ENCODE data around the gene BNC1.

The BNC1 gene, protein sequence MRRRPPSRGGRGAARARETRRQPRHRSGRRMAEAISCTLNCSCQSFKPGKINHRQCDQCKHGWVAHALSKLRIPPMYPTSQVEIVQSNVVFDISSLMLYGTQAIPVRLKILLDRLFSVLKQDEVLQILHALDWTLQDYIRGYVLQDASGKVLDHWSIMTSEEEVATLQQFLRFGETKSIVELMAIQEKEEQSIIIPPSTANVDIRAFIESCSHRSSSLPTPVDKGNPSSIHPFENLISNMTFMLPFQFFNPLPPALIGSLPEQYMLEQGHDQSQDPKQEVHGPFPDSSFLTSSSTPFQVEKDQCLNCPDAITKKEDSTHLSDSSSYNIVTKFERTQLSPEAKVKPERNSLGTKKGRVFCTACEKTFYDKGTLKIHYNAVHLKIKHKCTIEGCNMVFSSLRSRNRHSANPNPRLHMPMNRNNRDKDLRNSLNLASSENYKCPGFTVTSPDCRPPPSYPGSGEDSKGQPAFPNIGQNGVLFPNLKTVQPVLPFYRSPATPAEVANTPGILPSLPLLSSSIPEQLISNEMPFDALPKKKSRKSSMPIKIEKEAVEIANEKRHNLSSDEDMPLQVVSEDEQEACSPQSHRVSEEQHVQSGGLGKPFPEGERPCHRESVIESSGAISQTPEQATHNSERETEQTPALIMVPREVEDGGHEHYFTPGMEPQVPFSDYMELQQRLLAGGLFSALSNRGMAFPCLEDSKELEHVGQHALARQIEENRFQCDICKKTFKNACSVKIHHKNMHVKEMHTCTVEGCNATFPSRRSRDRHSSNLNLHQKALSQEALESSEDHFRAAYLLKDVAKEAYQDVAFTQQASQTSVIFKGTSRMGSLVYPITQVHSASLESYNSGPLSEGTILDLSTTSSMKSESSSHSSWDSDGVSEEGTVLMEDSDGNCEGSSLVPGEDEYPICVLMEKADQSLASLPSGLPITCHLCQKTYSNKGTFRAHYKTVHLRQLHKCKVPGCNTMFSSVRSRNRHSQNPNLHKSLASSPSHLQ

DNA sequence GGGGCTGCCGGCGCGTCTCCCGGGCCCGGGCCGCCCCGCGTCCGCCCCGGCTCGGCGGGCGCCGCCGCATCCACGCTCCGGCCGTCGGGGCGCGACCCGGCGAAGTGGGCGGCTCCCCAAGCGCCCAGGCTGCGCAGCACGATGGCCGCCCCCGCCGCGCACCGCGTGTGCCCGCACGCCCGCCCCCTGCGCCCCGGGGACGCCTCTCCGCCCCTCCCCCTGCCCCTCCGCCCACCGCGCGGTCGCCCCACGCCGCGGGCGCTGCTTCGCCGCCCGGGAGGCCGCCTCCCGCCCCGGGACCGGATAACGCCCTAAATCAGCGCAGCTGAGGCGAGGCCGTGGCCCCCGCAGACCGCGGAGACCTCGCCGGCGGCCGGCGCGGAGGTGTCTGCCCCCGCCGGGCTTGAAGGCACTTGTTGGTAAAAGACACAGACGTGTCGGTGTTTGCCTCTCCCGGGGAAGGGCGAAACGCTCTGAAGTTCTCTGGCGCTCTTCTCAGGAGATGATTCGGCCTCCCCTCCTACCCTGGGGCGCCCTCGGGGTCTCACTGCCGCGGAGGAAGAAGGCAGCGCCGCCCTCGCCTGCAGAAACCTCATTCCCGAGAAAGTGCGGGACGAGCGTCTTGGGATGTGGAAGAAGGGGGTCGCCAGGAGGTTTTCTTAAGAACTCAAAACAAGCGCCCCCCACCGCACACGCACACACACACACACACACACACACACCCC, at the start of gene BNC1:
Gene BNC1, minus strand, starts transcription at position 106 of the 725 bp plus-strand sequence. Its CDS starts 36 bp downstream, at position 70.
- no peaks in the 10 kb centered on the region for H3K9me3 Mint-ChIP-seq

DNA sequence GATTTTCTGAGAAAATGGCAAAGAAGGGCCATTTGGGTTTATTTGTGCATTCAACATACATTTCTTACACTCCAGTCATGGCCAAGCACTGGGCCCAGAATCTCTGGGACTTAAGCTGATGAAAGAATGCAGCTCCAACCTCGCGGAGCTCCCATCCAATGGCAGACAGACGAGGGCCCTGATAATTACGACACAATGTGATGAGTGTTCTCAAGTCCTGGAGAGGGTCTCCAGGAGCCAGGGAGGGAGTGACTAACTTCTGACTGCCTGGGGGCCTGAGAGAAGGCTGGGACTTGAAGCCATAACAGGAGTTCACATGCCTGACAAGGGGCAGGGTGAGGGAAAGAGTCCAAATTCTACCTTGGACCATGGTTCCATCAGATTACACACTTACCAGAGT, 42.6 kb upstream of the BNC1 start:
- Mint-ChIP-seq H3K4me1 (peaks cover 13% of the 10 kb centered on the region), H3K36me3 (ENCODE audit: low read depth) (no peaks in the 10 kb centered on the region), H3K27me3 (ENCODE audit: low read depth) (no peaks in the 10 kb centered on the region), H3K4me3 (no peak overlapping the region), H3K27ac (no peak overlapping the region), H3K9me3 (no peaks in the 10 kb centered on the region)
- TF ChIP-seq, protein P1, sequence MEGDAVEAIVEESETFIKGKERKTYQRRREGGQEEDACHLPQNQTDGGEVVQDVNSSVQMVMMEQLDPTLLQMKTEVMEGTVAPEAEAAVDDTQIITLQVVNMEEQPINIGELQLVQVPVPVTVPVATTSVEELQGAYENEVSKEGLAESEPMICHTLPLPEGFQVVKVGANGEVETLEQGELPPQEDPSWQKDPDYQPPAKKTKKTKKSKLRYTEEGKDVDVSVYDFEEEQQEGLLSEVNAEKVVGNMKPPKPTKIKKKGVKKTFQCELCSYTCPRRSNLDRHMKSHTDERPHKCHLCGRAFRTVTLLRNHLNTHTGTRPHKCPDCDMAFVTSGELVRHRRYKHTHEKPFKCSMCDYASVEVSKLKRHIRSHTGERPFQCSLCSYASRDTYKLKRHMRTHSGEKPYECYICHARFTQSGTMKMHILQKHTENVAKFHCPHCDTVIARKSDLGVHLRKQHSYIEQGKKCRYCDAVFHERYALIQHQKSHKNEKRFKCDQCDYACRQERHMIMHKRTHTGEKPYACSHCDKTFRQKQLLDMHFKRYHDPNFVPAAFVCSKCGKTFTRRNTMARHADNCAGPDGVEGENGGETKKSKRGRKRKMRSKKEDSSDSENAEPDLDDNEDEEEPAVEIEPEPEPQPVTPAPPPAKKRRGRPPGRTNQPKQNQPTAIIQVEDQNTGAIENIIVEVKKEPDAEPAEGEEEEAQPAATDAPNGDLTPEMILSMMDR (IDR thresholded peaks at IDR 0.05; ENCODE audit: unreplicated experiment in 3 of 3) = no peak

More for the DNA sequence above, at the start of gene BNC1:
- no peak within 1 kb of the TSS for H3K27ac Mint-ChIP-seq
- H3K36me3 Mint-ChIP-seq (ENCODE audit: low read depth) = no peaks in the 10 kb centered on the region
- peaks cover 8% of the 10 kb centered on the region for H3K4me1 Mint-ChIP-seq
- peaks cover 94% of the 10 kb centered on the region for H3K27me3 Mint-ChIP-seq (ENCODE audit: low read depth)
- H3K4me3 Mint-ChIP-seq = peak within 1 kb of the TSS; percentile 87 to 89 (median 88)
- TF ChIP-seq, protein P1 (IDR thresholded peaks at IDR 0.05; ENCODE audit: unreplicated experiment in 3 of 3) = no peak

DNA sequence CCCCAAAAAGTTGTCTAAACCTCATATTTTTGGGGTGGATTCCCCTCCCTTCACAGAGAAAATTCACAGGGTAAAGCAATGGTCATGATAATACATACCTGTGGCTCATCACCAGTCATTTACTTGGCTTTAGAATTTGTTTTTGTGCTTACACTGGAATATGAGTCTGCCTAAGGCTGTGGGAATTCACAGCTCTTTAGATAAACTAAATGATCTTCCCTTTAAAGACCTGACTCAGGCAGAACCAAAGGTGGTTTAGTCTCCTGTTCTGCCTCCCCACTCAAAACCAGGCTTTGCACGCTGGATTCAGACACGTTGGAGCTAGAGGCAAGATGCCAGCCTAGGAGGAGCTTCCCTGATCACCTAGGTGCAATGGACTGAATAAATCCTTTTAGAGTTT, 40.3 kb upstream of the BNC1 start:
- TF ChIP-seq, protein P1 (IDR thresholded peaks at IDR 0.05; ENCODE audit: unreplicated experiment in 3 of 3) = no peak
- H3K9me3 Mint-ChIP-seq = no peaks in the 10 kb centered on the region
- H3K36me3 Mint-ChIP-seq (ENCODE audit: low read depth) = no peaks in the 10 kb centered on the region
- H3K27ac Mint-ChIP-seq = no peak overlapping the region
- H3K4me1 Mint-ChIP-seq = peaks cover 17% of the 10 kb centered on the region
- H3K4me3 Mint-ChIP-seq = no peak overlapping the region
- peaks cover 6% of the 10 kb centered on the region for H3K27me3 Mint-ChIP-seq (ENCODE audit: low read depth)

DNA sequence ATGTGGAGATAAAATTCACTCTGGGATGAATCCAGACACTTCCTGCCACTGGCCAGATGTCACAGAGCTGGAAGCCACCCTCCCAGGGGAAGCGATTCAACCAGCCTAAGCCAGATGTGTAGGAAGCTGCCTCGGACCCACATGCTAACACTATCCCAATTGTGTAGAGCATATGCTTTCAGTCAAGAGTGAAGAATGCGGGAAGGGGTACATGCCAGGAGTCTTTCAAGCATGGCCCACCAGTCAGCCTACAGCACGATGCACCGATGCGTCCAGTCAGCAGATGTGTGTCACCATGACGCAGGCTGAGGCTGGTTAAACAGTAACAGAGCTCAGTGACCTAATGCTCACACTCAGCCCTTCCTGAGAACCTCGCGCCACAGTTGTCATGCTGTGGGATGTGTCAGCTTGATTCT, 38.8 kb upstream of the BNC1 start:
- TF ChIP-seq, protein P1 (IDR thresholded peaks at IDR 0.05; ENCODE audit: unreplicated experiment in 3 of 3) = no peak
- Mint-ChIP-seq H3K36me3 (ENCODE audit: low read depth) (no peaks in the 10 kb centered on the region), H3K27ac (peak overlapping the region in 2 of 3 experiments; percentile 20 to 62), H3K4me3 (no peak overlapping the region), H3K27me3 (ENCODE audit: low read depth) (peaks cover 6% of the 10 kb centered on the region), H3K9me3 (no peaks in the 10 kb centered on the region), H3K4me1 (peaks cover 17% of the 10 kb centered on the region)

DNA sequence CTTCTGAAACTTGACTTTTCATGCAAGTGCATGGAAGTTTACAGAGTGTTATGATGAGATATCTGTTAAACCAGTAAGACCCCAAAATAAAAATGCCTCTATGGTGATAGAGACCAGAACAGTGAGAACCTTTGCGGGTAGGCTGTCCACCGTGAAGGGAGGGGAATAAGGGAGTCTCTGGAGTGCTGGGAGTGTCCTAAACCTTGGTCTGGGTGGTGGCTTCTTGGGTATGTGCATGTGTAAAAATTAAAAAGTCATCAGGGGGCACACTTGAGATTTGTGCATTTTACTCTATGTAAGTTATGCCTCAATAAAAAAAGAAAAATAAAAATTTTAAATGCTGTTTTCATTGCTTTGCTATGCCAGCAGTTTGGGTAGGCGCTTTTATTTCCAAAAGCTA, 38.2 kb upstream of the BNC1 start:
- Mint-ChIP-seq H3K27me3 (ENCODE audit: low read depth) (peaks cover 6% of the 10 kb centered on the region), H3K27ac (no peak overlapping the region), H3K9me3 (no peaks in the 10 kb centered on the region), H3K4me1 (peaks cover 17% of the 10 kb centered on the region), H3K4me3 (no peak overlapping the region), H3K36me3 (ENCODE audit: low read depth) (no peaks in the 10 kb centered on the region)
- TF ChIP-seq, protein P1 (IDR thresholded peaks at IDR 0.05; ENCODE audit: unreplicated experiment in 3 of 3) = no peak

Data from nephron (organoid).